Activated T-cell treated with anti-CD3 and anti-CD28 coated beads for 4 hours (primary cell): Measurements from ENCODE around the gene ERAP2.
"Not testable (repeated sequence)": the region's sequence is repeated elsewhere in the genome, so short reads cannot be mapped to it uniquely, and the experiment has no call there.

Experiments
- DNase-seq: peaks from one replicate; pipeline ENCODE4 v3.0.0-alpha.2; 2020

The ERAP2 gene

GRCh38 chr5:96876292-96876850, at the start of gene ERAP2:
Gene ERAP2 (plus strand): TSS chr5:96876500. CDS start chr5:96879686, 3,186 bp downstream.
- DNase-seq: no peak

GRCh38 chr5:96829297-96829696, 47.0 kb upstream of the ERAP2 start:
- DNase-seq: no peak

GRCh38 chr5:96834016-96834415, 42.3 kb upstream of the ERAP2 start:
- DNase-seq: no peak

- DNase-seq: no peak
Measured at GRCh38 chr5:96835791-96836191, 40.5 kb upstream of the ERAP2 start.

- no peak for DNase-seq
Measured at GRCh38 chr5:96836817-96837216, 39.5 kb upstream of the ERAP2 start.

- DNase-seq: no peak
Measured at GRCh38 chr5:96837303-96837702, 39.0 kb upstream of the ERAP2 start.

- DNase-seq: no peak
Measured at GRCh38 chr5:96838201-96839070, 37.9 kb upstream of the ERAP2 start.

GRCh38 chr5:96839071-96839592, 37.2 kb upstream of the ERAP2 start:
- no peak for DNase-seq

GRCh38 chr5:96841931-96842330, 34.4 kb upstream of the ERAP2 start:
- DNase-seq: not testable (repeated sequence)

GRCh38 chr5:96843140-96843539, 33.2 kb upstream of the ERAP2 start:
- DNase-seq: no peak

- DNase-seq: no peak
Measured at GRCh38 chr5:96844481-96844990, 31.8 kb upstream of the ERAP2 start.

GRCh38 chr5:96851312-96852062, 24.8 kb upstream of the ERAP2 start:
- DNase-seq: no peak

- DNase-seq: no peak
Measured at GRCh38 chr5:96852759-96853158, 23.5 kb upstream of the ERAP2 start.

GRCh38 chr5:96854067-96854466, 22.2 kb upstream of the ERAP2 start:
- DNase-seq: no peak

- no peak for DNase-seq
Measured at GRCh38 chr5:96855031-96855872, 21.0 kb upstream of the ERAP2 start.

- DNase-seq: no peak
Measured at GRCh38 chr5:96856371-96856770, 19.9 kb upstream of the ERAP2 start.

- DNase-seq: no peak
Measured at GRCh38 chr5:96857454-96857853, 18.8 kb upstream of the ERAP2 start.

- DNase-seq: no peak
Measured at GRCh38 chr5:96857924-96858323, 18.4 kb upstream of the ERAP2 start.

GRCh38 chr5:96859375-96859774, 16.9 kb upstream of the ERAP2 start:
- DNase-seq: no peak

GRCh38 chr5:96861076-96861475, 15.2 kb upstream of the ERAP2 start:
- no peak for DNase-seq

- no peak for DNase-seq
Measured at GRCh38 chr5:96863114-96863513, 13.2 kb upstream of the ERAP2 start.

- no peak for DNase-seq
Measured at GRCh38 chr5:96863949-96864584, 12.2 kb upstream of the ERAP2 start.
